HG02642 (cell line): ENCODE results near the gene MYO18B.

Experiments
- ATAC-seq: cut with Tn5 transposase; IDR thresholded peaks from one replicate; pipeline ENCODE4 v1.9.1; 2021; ENCODE audit warnings: mild to moderate bottlenecking; ENCODE audit not compliant: unreplicated experiment, poor library complexity

Gene MYO18B

GRCh38 chr22:25890651-25891050 is 148.7 kb downstream of the MYO18B start:
- ATAC-seq: no peak

- ATAC-seq: no peak
Observed at GRCh38 chr22:25892678-25893077, 150.7 kb downstream of the MYO18B start.

- ATAC-seq: no peak
Observed at GRCh38 chr22:25895678-25896077, 153.7 kb downstream of the MYO18B start.

- ATAC-seq: no peak
Observed at GRCh38 chr22:25896098-25896497, 154.1 kb downstream of the MYO18B start.

GRCh38 chr22:25896592-25896991 is 154.6 kb downstream of the MYO18B start:
- ATAC-seq: no peak

GRCh38 chr22:25898707-25899365 is 156.8 kb downstream of the MYO18B start:
- ATAC-seq: no peak

GRCh38 chr22:25899566-25899965 is 157.6 kb downstream of the MYO18B start:
- no peak for ATAC-seq

- no peak for ATAC-seq
Observed at GRCh38 chr22:25900390-25900789, 158.4 kb downstream of the MYO18B start.

GRCh38 chr22:25900880-25901279 is 158.9 kb downstream of the MYO18B start:
- no peak for ATAC-seq

GRCh38 chr22:25902402-25902801 is 160.4 kb downstream of the MYO18B start:
- ATAC-seq: no peak

- no peak for ATAC-seq
Observed at GRCh38 chr22:25903294-25903693, 161.3 kb downstream of the MYO18B start.

GRCh38 chr22:25908212-25908611 is 166.2 kb downstream of the MYO18B start:
- ATAC-seq: no peak

GRCh38 chr22:25908755-25909154 is 166.8 kb downstream of the MYO18B start:
- ATAC-seq: no peak

- no peak for ATAC-seq
Observed at GRCh38 chr22:25909614-25910387, 167.8 kb downstream of the MYO18B start.

GRCh38 chr22:25911243-25911972 is 169.4 kb downstream of the MYO18B start:
- no peak for ATAC-seq

GRCh38 chr22:25919452-25919851 is 177.5 kb downstream of the MYO18B start:
- ATAC-seq: no peak

- no peak for ATAC-seq
Observed at GRCh38 chr22:25922141-25922540, 180.2 kb downstream of the MYO18B start.

- ATAC-seq: no peak
Observed at GRCh38 chr22:25923914-25924313, 181.9 kb downstream of the MYO18B start.

- no peak for ATAC-seq
Observed at GRCh38 chr22:25928038-25928437, 186.1 kb downstream of the MYO18B start.

GRCh38 chr22:25929321-25929878 is 187.4 kb downstream of the MYO18B start:
- no peak for ATAC-seq

- no peak for ATAC-seq
Observed at GRCh38 chr22:25930083-25930482, 188.1 kb downstream of the MYO18B start.
